ENCODE results near the gene ADORA3.

Gene ADORA3

GRCh38 chr1:111474106-111474505 is 29.3 kb downstream of the ADORA3 start:
- no peak for DNase-seq

DNA sequence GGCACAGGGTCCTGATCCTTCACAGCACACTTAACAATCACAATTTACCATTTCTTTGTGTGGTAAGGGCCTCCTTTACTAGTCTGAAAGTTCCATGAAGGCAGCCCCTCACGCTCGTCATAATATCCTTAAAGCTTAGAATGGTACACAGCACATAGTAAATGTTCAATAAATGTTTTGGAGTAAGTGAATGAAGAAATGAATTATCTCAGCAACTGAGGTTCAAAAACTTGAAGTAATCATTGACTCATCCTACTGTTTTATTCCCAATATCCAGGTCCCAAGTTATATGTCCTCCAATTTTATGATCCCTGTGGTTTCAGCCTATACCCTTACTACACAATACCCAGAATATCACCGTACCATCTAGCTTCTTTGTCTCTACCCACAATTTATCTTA is 31.9 kb downstream of the ADORA3 start:
- DNase-seq, result no peak

DNA sequence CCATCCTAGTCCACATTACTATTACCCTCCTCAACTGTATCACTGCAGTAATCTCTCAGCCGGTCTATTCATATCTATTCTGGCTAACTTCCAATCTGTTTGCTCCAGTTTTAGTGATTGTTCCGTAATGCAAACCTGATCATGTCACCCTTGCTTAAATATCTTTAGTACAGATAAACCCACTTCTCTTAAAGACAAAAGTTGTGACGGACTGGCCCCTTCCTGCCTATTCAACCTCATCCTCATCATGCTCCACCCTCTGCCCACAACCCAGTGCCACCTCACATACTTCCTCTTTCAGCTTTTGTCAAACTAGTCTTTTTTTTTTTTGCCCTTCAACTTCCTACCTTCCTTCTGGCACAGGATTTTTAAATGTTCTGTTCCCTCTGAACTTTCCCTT is 32.4 kb downstream of the ADORA3 start:
- DNase-seq, result no peak

DNA sequence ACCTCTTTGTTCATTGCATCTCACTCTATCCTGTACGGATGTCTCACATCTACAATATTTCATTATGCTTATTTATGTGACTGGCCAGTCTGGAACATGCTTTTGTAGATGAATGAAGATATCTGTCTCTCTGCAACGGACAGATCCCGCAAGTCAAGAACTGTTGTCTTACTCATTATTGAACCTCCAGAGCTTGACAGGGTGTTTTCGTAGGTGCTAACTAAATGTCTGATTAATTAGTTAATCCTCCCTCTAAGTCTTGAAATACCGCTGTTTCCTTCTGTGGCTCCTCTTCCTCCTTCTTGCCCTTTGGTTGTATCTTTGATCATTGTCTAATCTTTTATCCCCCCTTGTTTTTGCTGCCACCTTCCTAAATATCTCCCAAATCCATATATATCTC is 32.8 kb downstream of the ADORA3 start:
- no peak for DNase-seq

GRCh38 chr1:111469539-111469938 is 33.9 kb downstream of the ADORA3 start:
- no peak for DNase-seq

DNA sequence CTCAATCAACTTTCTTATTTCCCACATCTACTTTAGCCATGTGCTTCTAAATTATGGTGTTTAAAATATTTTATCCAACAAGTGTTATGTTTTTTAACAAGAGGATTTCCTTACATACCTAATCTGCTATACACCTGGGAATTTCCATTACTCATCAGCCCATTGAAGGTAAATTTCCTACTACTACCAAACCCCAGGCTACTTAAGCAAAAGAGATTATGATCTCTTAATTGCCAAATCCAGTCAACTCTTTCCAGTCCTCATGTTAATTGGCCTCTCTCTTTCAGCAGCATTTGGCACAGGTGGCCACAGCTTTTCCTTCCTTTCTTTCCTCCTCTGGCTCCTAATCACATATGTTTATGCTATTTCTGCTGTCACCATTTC is 34.7 kb downstream of the ADORA3 start:
- DNase-seq, result no peak

- DNase-seq, result no peak
Measured at GRCh38 chr1:111467865-111468716, 35.3 kb downstream of the ADORA3 start.

DNA sequence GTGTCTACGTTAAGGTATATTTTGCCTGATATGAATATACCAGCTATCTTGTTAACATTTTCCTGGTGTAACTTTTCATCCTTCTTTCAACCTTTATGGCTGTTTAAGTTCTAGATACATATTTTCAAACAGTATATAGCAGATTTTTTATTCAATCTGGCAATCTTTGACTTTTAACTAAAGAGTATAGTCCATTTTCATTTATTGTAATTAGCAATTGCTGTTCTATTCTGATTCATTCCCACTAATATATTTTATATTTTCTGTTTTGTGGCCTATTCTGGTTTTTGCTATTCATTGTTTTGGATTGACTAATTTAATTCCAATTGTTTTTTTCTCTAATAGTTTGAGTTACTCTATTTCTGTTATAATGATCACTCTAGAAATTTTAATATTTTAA is 37.0 kb downstream of the ADORA3 start:
- no peak for DNase-seq

DNA sequence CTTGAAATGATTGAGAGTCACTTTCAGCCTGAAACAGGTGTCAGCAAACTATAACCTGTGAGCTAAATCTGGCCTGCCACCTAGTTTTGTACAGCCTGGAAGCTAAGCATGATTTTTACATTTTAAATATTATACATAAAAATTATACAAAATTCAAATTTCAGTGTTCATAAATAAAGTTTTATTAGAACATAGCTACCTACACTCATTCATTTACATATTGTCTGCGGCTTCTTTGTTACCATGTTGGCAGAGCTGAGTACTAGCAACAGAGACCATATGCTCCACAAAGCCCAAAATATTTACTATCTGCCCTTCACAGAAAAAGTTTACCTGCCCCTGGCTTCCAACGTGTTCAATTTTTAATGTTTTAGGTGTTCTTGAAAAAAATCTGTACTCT is 37.7 kb downstream of the ADORA3 start:
- DNase-seq, result no peak

DNA sequence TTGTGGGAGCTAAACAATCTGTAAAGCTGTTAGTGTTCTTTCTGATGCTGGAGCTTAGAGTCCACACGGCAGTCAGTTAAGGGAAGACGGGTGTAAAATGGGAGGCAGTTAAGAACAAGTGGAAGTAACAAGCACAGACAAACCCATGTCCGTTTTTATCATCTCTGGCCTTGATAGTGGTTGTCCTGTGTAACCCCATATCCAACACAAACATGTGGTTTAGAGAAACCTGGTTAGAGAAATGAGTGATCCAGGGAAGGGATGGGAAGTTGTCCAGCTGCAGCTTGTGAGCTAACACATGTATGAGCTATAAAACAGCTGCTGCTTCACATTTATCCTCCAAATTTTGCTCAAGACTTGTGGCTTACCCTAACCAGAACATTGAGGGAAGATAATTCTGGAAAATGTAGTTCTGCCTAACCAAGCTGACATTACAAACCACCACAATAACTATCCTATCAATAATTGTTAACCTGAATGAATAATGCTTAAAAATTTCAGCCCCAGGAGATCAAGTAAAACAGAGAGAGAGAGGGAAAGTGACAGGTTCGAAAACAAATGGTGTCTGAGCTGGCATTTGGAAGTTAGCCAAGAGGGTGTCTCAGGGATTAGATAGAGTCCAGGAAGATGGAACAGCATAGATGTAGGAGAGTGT is 40.3 kb downstream of the ADORA3 start:
- no peak for DNase-seq

DNA sequence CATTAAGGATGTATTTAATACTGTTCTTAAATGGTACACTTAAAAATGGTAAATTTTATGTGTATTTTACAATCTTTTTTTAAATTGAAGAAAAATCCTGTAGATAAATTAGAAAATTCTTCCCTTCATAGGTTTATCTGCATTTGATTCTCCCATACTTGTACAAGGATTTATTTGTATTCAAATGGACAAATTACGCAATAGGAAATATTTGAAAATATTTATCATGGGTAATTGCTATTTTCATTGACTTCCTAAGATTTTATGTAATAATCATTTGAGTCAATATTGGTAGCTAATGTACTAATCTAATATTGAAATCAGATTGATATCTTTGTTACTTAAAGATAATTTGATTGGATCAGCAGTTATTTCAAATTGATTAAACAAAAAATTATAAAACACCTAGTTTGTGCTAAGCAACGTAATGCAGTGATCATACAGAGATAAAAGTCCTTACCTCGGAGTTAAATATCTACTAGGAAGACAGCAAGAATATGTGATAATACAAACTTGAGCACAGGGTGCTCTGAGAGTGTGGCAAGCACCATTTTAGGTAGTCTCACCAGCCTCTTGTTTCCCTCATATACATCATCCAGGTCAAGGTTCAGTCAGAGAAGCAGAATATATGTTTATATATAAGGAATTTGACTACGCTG is 40.9 kb downstream of the ADORA3 start:
- DNase-seq, result no peak

- no peak for DNase-seq
Measured at GRCh38 chr1:111461765-111462164, 41.7 kb downstream of the ADORA3 start.

DNA sequence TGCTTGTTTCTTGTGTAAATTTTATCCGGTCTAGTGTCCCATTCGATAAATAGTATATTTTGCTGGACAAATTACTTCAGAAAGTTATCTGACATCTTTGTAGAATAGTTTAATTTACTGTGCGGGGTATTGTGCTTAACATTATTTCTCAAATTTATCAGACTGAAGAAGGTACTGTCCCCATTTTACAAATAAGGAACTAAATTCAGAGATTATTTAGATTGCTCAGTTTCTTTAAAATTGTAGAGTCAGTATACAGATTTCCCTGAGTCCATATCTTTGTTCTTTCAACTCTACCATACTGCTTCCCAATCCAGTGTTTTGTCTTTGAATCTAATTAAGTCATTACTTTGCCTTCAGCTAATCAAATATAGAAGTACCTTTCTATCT is 47.8 kb downstream of the ADORA3 start:
- DNase-seq, result no peak

- DNase-seq, result no peak
Measured at GRCh38 chr1:111454859-111455641, 48.4 kb downstream of the ADORA3 start.

GRCh38 chr1:111453706-111454105 is 49.7 kb downstream of the ADORA3 start:
- DNase-seq, result no peak

- DNase-seq, result no peak
Measured at GRCh38 chr1:111452581-111452980, 50.9 kb downstream of the ADORA3 start.

GRCh38 chr1:111450185-111450584 is 53.2 kb downstream of the ADORA3 start:
- DNase-seq, result no peak

GRCh38 chr1:111449703-111450017 is 53.8 kb downstream of the ADORA3 start:
- no peak for DNase-seq
